MCF 10A (cell line): ENCODE data around the gene BUD23. TPM values are rescaled to one million over a fixed set of nuclear protein-coding genes. Genes with fewer than 3 reads are reported as not detected.
"Not testable (repeated sequence)": the region's sequence is repeated elsewhere in the genome, so short reads cannot be mapped to it uniquely, and the experiment has no call there.

Experiments
- BruUV-seq: library from RNA; stranded (reverse); fragments of 400-500 nt; replicated peaks from 2 replicates; lab custom pipeline; 2021; lab: Mats Ljungman, UMichigan
- CTCF ChIA-PET: fragments of 300-600 bp; sonication (Branson Sonifier 250); formaldehyde crosslinking; extraction: SDS; loops from one replicate; lab custom pipeline; 2021; ENCODE audit warnings: antibody characterized with exemption, inconsistent platforms; lab: Yijun Ruan, JAX
- POLR2A ChIA-PET: fragments of 300-600, 350-650 bp; sonication (Branson Sonifier 250); formaldehyde crosslinking; extraction: SDS; loops from one replicate; lab custom pipeline; 2020; ENCODE audit warnings: antibody characterized with exemption, inconsistent platforms; lab: Yijun Ruan, JAX
- DNase-seq: peaks from one replicate; pipeline ENCODE4 v3.0.0-alpha.2; 2018; ENCODE audit not compliant: unreplicated experiment
- H3K27ac Mint-ChIP-seq: one replicate; pipeline ENCODE4 v1.8.0; 2022; ENCODE audit warnings: mild to moderate bottlenecking, low read depth, mixed read lengths; ENCODE audit not compliant: unreplicated experiment
- H3K27me3 Mint-ChIP-seq: one replicate; pipeline ENCODE4 v1.8.0; 2022; ENCODE audit warnings: mixed read lengths; ENCODE audit not compliant: insufficient read depth, unreplicated experiment
- H3K36me3 Mint-ChIP-seq: one replicate; pipeline ENCODE4 v1.8.0; 2022; ENCODE audit warnings: mild to moderate bottlenecking, moderate library complexity, mixed read lengths; ENCODE audit not compliant: insufficient read depth, unreplicated experiment
- H3K4me1 Mint-ChIP-seq: one replicate; pipeline ENCODE4 v1.8.0; 2022; ENCODE audit warnings: mixed read lengths; ENCODE audit not compliant: insufficient read depth, unreplicated experiment
- H3K4me3 Mint-ChIP-seq: one replicate; pipeline ENCODE4 v1.8.0; 2022; ENCODE audit warnings: mild to moderate bottlenecking, moderate library complexity, mixed read lengths; ENCODE audit not compliant: unreplicated experiment
- H3K9me3 Mint-ChIP-seq: one replicate; pipeline ENCODE4 v1.8.0; 2022; ENCODE audit warnings: mixed read lengths; ENCODE audit not compliant: unreplicated experiment
- CTCF ChIP-seq: fragments of 200-600 bp; IDR thresholded peaks from one replicate; pipeline ENCODE4 v1.8.0; 2022; ENCODE audit warnings: antibody characterized with exemption, mild to moderate bottlenecking; ENCODE audit not compliant: unreplicated experiment
- intact Hi-C: fragments of 100-400 bp; cut with micrococcal nuclease; formaldehyde crosslinking; loops from 2 replicates; pipeline ENCODE4 v1.14.1; 2022
- total RNA-seq: library from RNA; stranded (reverse); gene quantifications from 2 replicates; pipeline ENCODE4 v1.2.3, GENCODE V29; 2022

The BUD23 gene
- total RNA-seq, 1 experiment from 2014 or later: 81.9 TPM

DNA sequence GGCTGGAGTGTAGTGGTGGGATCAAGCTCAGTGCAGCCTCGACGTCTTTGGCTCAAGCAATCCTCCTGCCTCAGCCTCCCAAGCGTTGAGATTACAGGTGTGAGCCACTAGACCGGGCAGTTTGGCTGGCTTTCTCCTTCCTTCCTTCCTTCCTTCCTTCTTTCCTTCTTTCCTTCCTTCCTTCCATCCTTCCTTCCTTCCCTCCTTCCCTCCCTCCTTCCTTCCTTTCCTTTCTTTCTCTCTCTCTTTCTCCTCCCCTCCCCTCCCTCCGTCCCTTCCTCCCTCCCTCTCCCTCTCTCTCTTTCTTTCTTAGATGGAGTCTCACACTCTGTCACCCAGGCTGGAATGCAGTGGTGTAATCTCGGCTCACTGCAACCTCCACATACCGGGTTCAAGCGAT is 23.4 kb upstream of the BUD23 start:
- peaks cover 6% of the 10 kb centered on the region for H3K4me1 Mint-ChIP-seq
- intact Hi-C loops: no loop called here
- no peaks in the 10 kb centered on the region for H3K9me3 Mint-ChIP-seq
- H3K4me3 Mint-ChIP-seq: no peak overlapping the region
- ChIA-PET POLR2A (no interaction called here), CTCF (interaction anchor here (0.9 to 2.3 kb wide), 2 partner anchors 30 to 53 kb away, joined by 3 to 9 read pairs; no protein-coding TSS in a partner anchor)
- BruUV-seq: no TSS peak
- H3K27me3 Mint-ChIP-seq: peaks cover 19% of the 10 kb centered on the region
- no peak for DNase-seq
- H3K27ac Mint-ChIP-seq: no peak overlapping the region
- H3K36me3 Mint-ChIP-seq: no peaks in the 10 kb centered on the region
- no peak for TF ChIP-seq CTCF

DNA sequence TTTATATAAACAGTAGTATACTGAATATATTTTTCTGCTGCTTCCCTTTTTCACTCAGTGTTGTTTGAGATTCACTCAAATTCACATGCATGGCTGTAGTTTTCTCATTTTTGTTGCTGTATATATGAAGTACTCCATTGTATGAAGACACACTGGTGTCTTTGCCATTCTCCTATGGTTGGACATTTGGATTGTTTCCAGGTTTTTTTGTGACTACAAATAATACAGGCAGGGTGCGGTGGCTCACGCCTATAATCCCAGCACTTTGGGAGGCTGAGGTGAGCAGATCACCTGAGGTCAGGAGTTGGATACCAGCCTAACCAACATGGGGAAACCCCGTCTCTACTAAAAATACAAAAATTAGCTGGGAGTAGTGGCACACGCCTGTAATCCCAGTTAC is 22.8 kb upstream of the BUD23 start:
- peaks cover 19% of the 10 kb centered on the region for H3K27me3 Mint-ChIP-seq
- H3K4me3 Mint-ChIP-seq, H3K27ac Mint-ChIP-seq, H3K36me3 Mint-ChIP-seq, H3K9me3 Mint-ChIP-seq, CTCF ChIA-PET, intact Hi-C loops, BruUV-seq, POLR2A ChIA-PET: not testable (repeated sequence)
- peak; percentile 14 for DNase-seq
- peaks cover 11% of the 10 kb centered on the region for H3K4me1 Mint-ChIP-seq

- peaks cover 16% of the 10 kb centered on the region for H3K4me1 Mint-ChIP-seq
- POLR2A ChIA-PET: no interaction called here
- no peaks in the 10 kb centered on the region for H3K36me3 Mint-ChIP-seq
- H3K4me3 Mint-ChIP-seq: no peak overlapping the region
- no peak for TF ChIP-seq CTCF
- no peak overlapping the region for H3K27ac Mint-ChIP-seq
- no peaks in the 10 kb centered on the region for H3K9me3 Mint-ChIP-seq
- no peak for DNase-seq
- CTCF ChIA-PET: no interaction called here
- intact Hi-C loops: no loop called here
- BruUV-seq: no TSS peak
- H3K27me3 Mint-ChIP-seq: peaks cover 19% of the 10 kb centered on the region
Measured at GRCh38 chr7:73663033-73663432, 20.4 kb upstream of the BUD23 start.

DNA sequence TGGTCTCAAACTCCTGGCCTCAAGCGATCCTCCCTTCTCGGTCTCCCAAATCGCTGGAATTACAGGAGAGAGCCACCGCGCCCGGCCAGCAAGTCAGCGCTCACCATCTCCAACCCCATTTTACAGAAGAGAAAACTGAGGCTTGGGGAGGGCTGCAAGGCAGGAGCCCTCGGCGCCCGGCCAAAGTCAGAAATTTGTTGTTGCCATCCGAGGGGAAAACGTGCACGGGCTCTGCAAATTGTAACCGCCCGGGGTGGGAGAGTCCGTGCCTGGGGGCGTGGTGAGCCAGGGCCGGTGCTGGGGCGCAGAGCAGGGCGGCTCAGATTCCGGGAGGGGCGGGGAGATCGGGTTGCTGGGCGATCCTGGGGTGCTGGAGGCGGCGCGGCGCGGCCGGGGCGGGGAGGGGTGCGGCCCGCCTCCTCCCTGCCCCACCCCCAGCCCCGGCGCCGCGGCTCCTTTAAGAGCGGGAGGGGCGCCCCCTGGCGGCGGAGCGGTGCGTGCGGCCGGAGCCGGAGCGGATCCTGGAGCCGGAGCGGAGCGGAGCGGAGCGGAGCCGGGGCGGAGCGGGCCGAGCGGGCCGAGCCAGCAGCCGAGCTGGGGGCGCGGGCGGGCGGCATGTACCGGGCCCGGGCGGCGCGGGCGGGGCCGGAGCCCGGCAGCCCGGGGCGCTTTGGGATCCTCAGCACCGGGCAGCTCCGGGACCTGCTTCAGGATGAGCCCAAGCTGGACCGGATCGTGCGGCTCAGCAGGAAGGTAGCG is 15.9 kb upstream of the BUD23 start, which contains the start of gene VPS37D:
VPS37D (plus strand) TSS at position 488 of the 759 bp plus-strand sequence; CDS start at position 616, 128 bp downstream.
- POLR2A ChIA-PET: no interaction called here
- Mint-ChIP-seq H3K36me3 (peaks cover 7% of the 10 kb centered on the region), H3K27me3 (no peaks in the 10 kb centered on the region), H3K27ac (no peak within 1 kb of the TSS), H3K4me1 (peaks cover 15% of the 10 kb centered on the region), H3K9me3 (no peaks in the 10 kb centered on the region), H3K4me3 (peak within 1 kb of the TSS; percentile 67)
- DNase-seq: peak; percentile 88
- intact Hi-C loops: loop anchor here (2.0 to 5.0 kb wide), 3 partner anchors 40 to 61 kb away; no protein-coding TSS in a partner anchor
- TF ChIP-seq CTCF: peak; percentile 95
- BruUV-seq: no TSS peak
- CTCF ChIA-PET: interaction anchor here (0.6 to 2.0 kb wide), 21 partner anchors 9 to 189 kb away, joined by 3 to 14 read pairs (median 3); partner anchors contain the start of genes MLXIPL and STX1A
